HG02840 (cell line): ENCODE data around the gene PMAIP1.

Source experiments
- ATAC-seq: cut with Tn5 transposase; IDR thresholded peaks from one replicate; pipeline ENCODE4 v1.9.1; 2021; ENCODE audit warnings: mild to moderate bottlenecking, moderate library complexity, moderate number of reproducible peaks; ENCODE audit not compliant: unreplicated experiment, low FRiP score

PMAIP1 gene

DNA sequence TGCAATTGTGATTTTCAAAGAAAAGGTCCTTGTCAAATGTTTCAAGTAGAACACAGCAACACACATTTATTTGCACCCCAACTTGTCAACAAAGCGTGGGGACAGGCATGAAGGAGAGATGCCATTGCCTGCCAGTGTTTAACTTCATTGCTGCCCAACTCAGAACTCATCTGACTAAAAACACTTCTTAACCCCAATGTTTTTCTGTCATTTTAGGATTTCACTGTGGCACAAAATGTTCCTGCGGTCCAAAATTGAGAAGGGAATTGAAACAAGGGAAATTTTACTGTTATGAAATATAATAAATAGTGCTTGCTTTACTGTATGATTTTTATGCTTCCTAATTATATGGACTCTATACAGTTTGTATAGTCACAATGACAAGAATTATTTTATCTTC, 45.7 kb downstream of the PMAIP1 start:
- no peak for ATAC-seq

DNA sequence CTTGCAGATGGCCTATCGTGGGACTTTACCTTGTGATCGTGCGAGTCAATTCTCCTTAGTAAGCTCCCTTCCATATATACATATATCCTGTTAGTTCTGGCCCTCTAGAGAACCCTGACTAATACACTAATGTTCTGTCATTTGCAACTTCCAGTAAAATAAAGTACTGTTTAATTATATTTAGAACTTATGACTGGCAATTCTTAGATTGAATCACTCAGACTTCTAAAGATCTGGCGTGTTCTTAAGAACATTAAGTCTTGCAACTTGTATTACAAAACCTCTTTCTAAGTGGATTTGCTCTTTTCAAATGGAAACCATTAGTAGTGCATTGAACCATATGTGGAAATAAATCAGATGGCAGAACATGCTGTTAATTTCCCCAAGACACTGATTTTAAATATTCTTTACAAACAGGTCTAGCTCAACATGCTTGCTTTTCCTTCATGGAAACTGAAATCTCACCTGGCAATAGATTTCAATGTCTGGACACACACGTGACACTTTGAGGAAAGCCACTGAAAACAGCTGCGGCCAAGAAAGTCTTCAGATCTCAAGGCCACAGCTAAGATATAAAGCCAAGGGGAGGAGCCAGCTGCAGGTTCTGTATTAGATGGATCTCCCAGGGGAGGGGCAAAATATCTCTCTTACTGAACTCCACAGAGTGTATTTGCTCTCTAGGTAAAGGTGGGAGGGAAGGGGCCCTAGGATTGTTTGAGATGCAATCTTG, 50.6 kb downstream of the PMAIP1 start:
- no peak for ATAC-seq

DNA sequence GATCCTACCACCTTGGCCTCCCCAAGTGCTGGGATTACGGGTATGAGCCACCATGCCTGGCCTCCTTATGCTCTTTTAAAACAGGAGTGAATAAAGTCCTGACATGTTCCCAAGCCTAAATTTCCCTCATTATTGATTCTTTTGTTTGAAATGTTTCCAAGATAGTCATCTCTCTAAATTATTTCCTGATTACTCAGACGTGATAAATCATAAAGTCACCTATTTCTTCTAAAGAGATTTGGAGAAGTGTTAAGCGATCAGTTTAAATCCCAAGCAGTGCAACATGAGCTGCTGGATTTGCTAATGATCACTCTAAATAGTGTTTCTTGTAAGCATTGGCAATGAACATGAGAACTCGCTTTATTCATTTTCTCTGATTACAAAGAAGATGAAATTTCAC, 51.8 kb downstream of the PMAIP1 start:
- no peak for ATAC-seq

DNA sequence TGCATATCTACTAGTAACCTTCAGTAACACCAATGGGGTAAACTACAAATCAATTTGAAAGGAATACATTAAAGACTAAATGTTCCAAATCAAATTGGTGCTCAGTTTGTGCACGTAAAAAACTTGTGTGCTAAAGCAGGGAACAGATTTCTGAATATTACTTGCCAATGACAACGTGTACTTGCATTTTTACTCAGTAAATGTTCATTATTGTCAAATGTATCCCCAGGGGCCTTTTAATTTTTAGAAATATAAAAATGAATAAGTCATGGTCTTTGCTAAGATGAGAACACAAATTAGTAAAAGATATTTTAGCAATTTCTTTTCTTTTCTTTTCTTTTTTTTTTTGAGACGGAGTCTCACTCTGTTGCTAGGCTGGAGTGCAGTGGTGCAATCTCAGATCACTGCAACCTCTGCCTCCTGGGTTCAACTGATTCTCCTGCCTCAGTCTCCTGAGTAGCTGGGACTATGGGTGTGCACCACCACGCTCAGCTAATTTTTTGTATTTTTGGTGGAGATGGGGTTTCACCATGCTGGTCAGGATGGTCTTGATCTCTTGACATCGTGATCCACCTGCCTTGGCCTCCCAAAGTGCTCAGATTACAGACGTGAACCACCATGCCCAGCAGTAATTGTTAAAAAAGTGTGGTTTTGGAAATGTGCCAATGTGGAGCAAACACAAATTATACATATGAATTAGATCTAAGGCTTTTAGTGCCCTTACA, 52.6 kb downstream of the PMAIP1 start:
- ATAC-seq = no peak
